MM.1S (cell line): Measurements from ENCODE around the gene SPOCK2.

Experiments used
- CTCF ChIP-seq: fragments of 300-600 bp; sonication (generic); IDR thresholded peaks from 2 replicates; pipeline ENCODE4 v1.5.1; 2016; ENCODE audit warnings: antibody characterized with exemption, low read length, mixed read lengths
- EZH2 ChIP-seq: fragments of 300-600 bp; sonication (generic); optimal IDR thresholded peaks from 2 replicates; pipeline ENCODE3; 2017; ENCODE audit warnings: low read depth, mild to moderate bottlenecking, antibody characterized with exemption, low read length, mixed read lengths
- EZH2phosphoT487 ChIP-seq: fragments of 300-600 bp; sonication (generic); IDR thresholded peaks from 2 replicates; pipeline ENCODE4 v1.6.1; 2018; ENCODE audit warnings: antibody characterized with exemption, low read length

DNA sequence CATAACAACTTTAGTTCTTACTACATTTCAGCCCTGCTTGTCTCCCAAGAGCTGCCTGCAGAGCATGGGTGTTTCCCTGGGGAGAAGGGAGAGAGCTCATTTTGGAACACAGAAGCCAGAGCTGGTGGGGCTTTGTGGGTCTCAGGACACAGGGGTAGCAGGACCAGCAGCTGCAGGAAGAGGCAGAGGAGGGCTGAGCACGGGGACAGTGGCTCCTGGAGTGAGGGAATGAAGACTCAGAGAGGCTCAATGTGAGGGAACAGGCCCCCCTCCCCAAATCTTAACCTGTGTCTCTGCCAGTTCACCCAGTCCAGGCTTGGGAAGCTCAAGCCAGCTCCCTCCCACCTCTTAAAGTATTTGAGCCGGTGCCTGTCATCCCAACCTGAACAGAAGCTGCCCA, 74.2 kb downstream of the SPOCK2 start:
- TF ChIP-seq CTCF (no peak), EZH2 (no peak), EZH2phosphoT487 (no peak)
